Measurements from ENCODE around the gene MAP2K2. TPM values are rescaled to one million over a fixed set of nuclear protein-coding genes. Genes with fewer than 3 reads are reported as not detected.
"Not testable (repeated sequence)": the region's sequence is repeated elsewhere in the genome, so short reads cannot be mapped to it uniquely, and the experiment has no call there.

Gene MAP2K2
- 100 to 1,000 TPM; 108 to 133 TPM for total RNA-seq

- Mint-ChIP-seq H3K9me3 (ENCODE audit: low read depth) (no peaks in the 10 kb centered on the region), H3K27me3 (no peaks in the 10 kb centered on the region), H3K36me3 (ENCODE audit: low read depth) (peaks cover 2% of the 10 kb centered on the region), H3K4me3 (peak within 1 kb of the TSS; percentile 97), H3K4me1 (peaks cover 18% of the 10 kb centered on the region), H3K27ac (peak within 1 kb of the TSS; percentile 92)
- intact Hi-C loops (cut with DNase I, micrococcal nuclease) = loop anchor here (1.0 to 10.0 kb wide), 13 partner anchors 16 to 619 kb away; partner anchors contain the start of genes ZBTB7A (in 2 of the 2), ANKRD24 (in 1 of the 2), DAPK3 (in 1 of the 2) and DOHH (in 1 of the 2)
- DNase-seq = peak; percentile 98
- ChIA-PET CTCF (no interaction called here), POLR2A (no interaction called here)
- ATAC-seq = peak; percentile 96
Observed at GRCh38 chr19:4123615-4124568, at the start of gene MAP2K2. Gene MAP2K2, minus strand, starts transcription at chr19:4124122. Its CDS starts 247 bp downstream, at chr19:4123875.

GRCh38 chr19:4172861-4173473 lies 49.0 kb upstream of the MAP2K2 start:
- H3K9me3 Mint-ChIP-seq (ENCODE audit: low read depth) = no peaks in the 10 kb centered on the region
- peaks cover 5% of the 10 kb centered on the region for H3K36me3 Mint-ChIP-seq (ENCODE audit: low read depth)
- no peak overlapping the region for H3K4me3 Mint-ChIP-seq
- no peak overlapping the region for H3K27ac Mint-ChIP-seq
- ChIA-PET POLR2A (no interaction called here), CTCF (interaction anchor here (0.6 kb wide), 1 partner anchor 324 kb away, joined by 3 read pairs; no protein-coding TSS in a partner anchor)
- H3K4me1 Mint-ChIP-seq = no peaks in the 10 kb centered on the region
- peak; percentile 85 for ATAC-seq
- peak; percentile 84 for DNase-seq
- peaks cover 12% of the 10 kb centered on the region for H3K27me3 Mint-ChIP-seq
- intact Hi-C loops (cut with DNase I, micrococcal nuclease) = no loop called here

- Mint-ChIP-seq H3K27me3 (peaks cover 14% of the 10 kb centered on the region), H3K36me3 (ENCODE audit: low read depth) (peaks cover 5% of the 10 kb centered on the region), H3K4me3 (no peak overlapping the region), H3K4me1 (no peaks in the 10 kb centered on the region), H3K27ac (no peak overlapping the region), H3K9me3 (ENCODE audit: low read depth) (no peaks in the 10 kb centered on the region)
- intact Hi-C loops (cut with DNase I, micrococcal nuclease) = no loop called here
- DNase-seq (no peak), ATAC-seq (no peak)
- CTCF ChIA-PET = no interaction called here
- POLR2A ChIA-PET = no interaction called here
Observed at GRCh38 chr19:4171676-4172075, 47.8 kb upstream of the MAP2K2 start.

- DNase-seq (no peak), ATAC-seq (no peak)
- peaks cover 9% of the 10 kb centered on the region for H3K27me3 Mint-ChIP-seq
- H3K4me1 Mint-ChIP-seq = no peaks in the 10 kb centered on the region
- intact Hi-C loops (cut with DNase I, micrococcal nuclease) = no loop called here
- H3K27ac Mint-ChIP-seq = no peak overlapping the region
- H3K9me3 Mint-ChIP-seq (ENCODE audit: low read depth) = no peaks in the 10 kb centered on the region
- H3K4me3 Mint-ChIP-seq = no peak overlapping the region
- POLR2A ChIA-PET = no interaction called here
- CTCF ChIA-PET = interaction anchor here (0.8 kb wide), 2 partner anchors 40 to 52 kb away, joined by 3 read pairs; no protein-coding TSS in a partner anchor
- no peaks in the 10 kb centered on the region for H3K36me3 Mint-ChIP-seq (ENCODE audit: low read depth)
Observed at GRCh38 chr19:4164262-4164661, 40.3 kb upstream of the MAP2K2 start.

- peaks cover 3% of the 10 kb centered on the region for H3K27me3 Mint-ChIP-seq
- H3K4me3 Mint-ChIP-seq = no peak overlapping the region
- H3K4me1 Mint-ChIP-seq = no peaks in the 10 kb centered on the region
- H3K9me3 Mint-ChIP-seq (ENCODE audit: low read depth) = no peaks in the 10 kb centered on the region
- no peak for DNase-seq
- intact Hi-C loops (cut with DNase I, micrococcal nuclease) = no loop called here
- ChIA-PET CTCF (no interaction called here), POLR2A (no interaction called here)
- H3K36me3 Mint-ChIP-seq (ENCODE audit: low read depth) = no peaks in the 10 kb centered on the region
- no peak overlapping the region for H3K27ac Mint-ChIP-seq
- ATAC-seq = no peak
Observed at GRCh38 chr19:4161415-4162077, 37.6 kb upstream of the MAP2K2 start.

GRCh38 chr19:4157971-4158370 lies 34.0 kb upstream of the MAP2K2 start:
- POLR2A ChIA-PET; intact Hi-C loops (cut with DNase I, micrococcal nuclease); H3K27ac Mint-ChIP-seq; H3K4me3 Mint-ChIP-seq; H3K9me3 Mint-ChIP-seq (ENCODE audit: low read depth); DNase-seq; H3K4me1 Mint-ChIP-seq; ATAC-seq; H3K27me3 Mint-ChIP-seq; H3K36me3 Mint-ChIP-seq (ENCODE audit: low read depth): not testable (repeated sequence)
- CTCF ChIA-PET = interaction anchor here (2.1 kb wide), 1 partner anchor 18 kb away, joined by 11 read pairs; no protein-coding TSS in a partner anchor

- DNase-seq (no peak), ATAC-seq (no peak)
- Mint-ChIP-seq H3K27ac (no peak overlapping the region), H3K27me3 (no peaks in the 10 kb centered on the region), H3K4me1 (peaks cover 5% of the 10 kb centered on the region), H3K9me3 (ENCODE audit: low read depth) (no peaks in the 10 kb centered on the region), H3K36me3 (ENCODE audit: low read depth) (no peaks in the 10 kb centered on the region), H3K4me3 (no peak overlapping the region)
- POLR2A ChIA-PET = no interaction called here
- intact Hi-C loops (cut with DNase I, micrococcal nuclease) = no loop called here
- CTCF ChIA-PET = interaction anchor here (2.1 kb wide), 1 partner anchor 17 kb away, joined by 11 read pairs; no protein-coding TSS in a partner anchor
Observed at GRCh38 chr19:4157164-4157563, 33.2 kb upstream of the MAP2K2 start.

GRCh38 chr19:4154571-4155312 lies 30.8 kb upstream of the MAP2K2 start:
- ATAC-seq (no peak), DNase-seq (no peak)
- Mint-ChIP-seq H3K4me1 (peaks cover 5% of the 10 kb centered on the region), H3K27ac (no peak overlapping the region), H3K9me3 (ENCODE audit: low read depth) (no peaks in the 10 kb centered on the region), H3K4me3 (no peak overlapping the region), H3K36me3 (ENCODE audit: low read depth) (no peaks in the 10 kb centered on the region), H3K27me3 (peaks cover 2% of the 10 kb centered on the region)
- CTCF ChIA-PET = interaction anchor here (1.8 kb wide), 1 partner anchor 15 kb away, joined by 13 read pairs; no protein-coding TSS in a partner anchor
- POLR2A ChIA-PET = no interaction called here
- intact Hi-C loops (cut with DNase I, micrococcal nuclease) = no loop called here

- Mint-ChIP-seq H3K27me3 (peaks cover 4% of the 10 kb centered on the region), H3K4me1 (peaks cover 5% of the 10 kb centered on the region), H3K9me3 (ENCODE audit: low read depth) (no peaks in the 10 kb centered on the region), H3K27ac (no peak overlapping the region), H3K36me3 (ENCODE audit: low read depth) (no peaks in the 10 kb centered on the region), H3K4me3 (no peak overlapping the region)
- ATAC-seq = no peak
- POLR2A ChIA-PET = no interaction called here
- intact Hi-C loops (cut with DNase I, micrococcal nuclease) = no loop called here
- CTCF ChIA-PET = no interaction called here
- DNase-seq = no peak
Observed at GRCh38 chr19:4152241-4152998, 28.5 kb upstream of the MAP2K2 start.

GRCh38 chr19:4151623-4152022 lies 27.7 kb upstream of the MAP2K2 start:
- no peak for DNase-seq
- no peaks in the 10 kb centered on the region for H3K9me3 Mint-ChIP-seq (ENCODE audit: low read depth)
- CTCF ChIA-PET = no interaction called here

More at GRCh38 chr19:4151623-4152022, 27.7 kb upstream of the MAP2K2 start:
- no peak for ATAC-seq
- Mint-ChIP-seq H3K27me3 (peaks cover 7% of the 10 kb centered on the region), H3K4me3 (no peak overlapping the region), H3K36me3 (ENCODE audit: low read depth) (no peaks in the 10 kb centered on the region), H3K4me1 (peaks cover 5% of the 10 kb centered on the region), H3K27ac (no peak overlapping the region)
- POLR2A ChIA-PET = no interaction called here
- intact Hi-C loops (cut with DNase I, micrococcal nuclease) = no loop called here
